ENCODE measurements around the gene ARID1B. TPM values are rescaled to one million over a fixed set of nuclear protein-coding genes. Genes with fewer than 3 reads are reported as not detected.

ARID1B gene
- total RNA-seq, 6 experiments from 2014 or later, result 23.2 to 35.3 (median 30.7) TPM

- peaks cover 0 to 44% (median 18%) of the 10 kb centered on the region in 4 donors for H3K4me1 ChIP-seq
- no peaks in the 10 kb centered on the region for H3K36me3 ChIP-seq
- intact Hi-C loops (cut with DNase I), result no loop called here
- peak; percentile 16 to 37 (median 22) for ATAC-seq
- peak overlapping the region in 2 of 3 donors; percentile 61 to 72 for H3K27ac ChIP-seq
- no peak for TF ChIP-seq POLR2A (IDR thresholded peaks at IDR 0.05)
- DNase-seq, result no peak
- H3K9me3 ChIP-seq, result no peaks in the 10 kb centered on the region
- H3K4me3 ChIP-seq, result no peak overlapping the region
- H3K27me3 ChIP-seq, result no peaks in the 10 kb centered on the region
Observed at GRCh38 chr6:156956286-156956685, 179.1 kb downstream of the ARID1B start.

GRCh38 chr6:156957931-156958547 is 180.9 kb downstream of the ARID1B start:
- peaks cover 0 to 43% (median 18%) of the 10 kb centered on the region in 4 donors for H3K4me1 ChIP-seq
- WGBS (ENCODE audit: insufficient coverage, low coverage, low lambda C conversion rate, missing lambda C conversion rate), result 66% methylated on average over 3 of the region's 3 CpGs

GRCh38 chr6:156960525-156960924 is 183.3 kb downstream of the ARID1B start:
- intact Hi-C loops (cut with DNase I), result no loop called here
- Histone ChIP-seq H3K36me3 (no peaks in the 10 kb centered on the region), H3K27ac (no peak overlapping the region), H3K4me3 (no peak overlapping the region), H3K9me3 (no peaks in the 10 kb centered on the region), H3K4me1 (peaks cover 0 to 38% (median 13%) of the 10 kb centered on the region in 4 donors), H3K27me3 (no peaks in the 10 kb centered on the region)
- TF ChIP-seq CTCF (IDR thresholded peaks at IDR 0.05), result no peak
- TF ChIP-seq POLR2A (IDR thresholded peaks at IDR 0.05), result no peak
- DNase-seq (no peak), ATAC-seq (no peak)

More at GRCh38 chr6:156957931-156958547, 180.9 kb downstream of the ARID1B start:
- Histone ChIP-seq H3K9me3 (no peaks in the 10 kb centered on the region), H3K36me3 (no peaks in the 10 kb centered on the region), H3K4me3 (no peak overlapping the region), H3K27ac (no peak overlapping the region), H3K27me3 (no peaks in the 10 kb centered on the region)
- intact Hi-C loops (cut with DNase I), result no loop called here
- TF ChIP-seq POLR2A (IDR thresholded peaks at IDR 0.05) (no peak), CTCF (IDR thresholded peaks at IDR 0.05) (no peak)
- DNase-seq (no peak), ATAC-seq (no peak)

GRCh38 chr6:156961282-156961892 is 184.2 kb downstream of the ARID1B start:
- H3K4me3 ChIP-seq, result no peak overlapping the region
- peaks cover 0 to 35% (median 9%) of the 10 kb centered on the region in 4 donors for H3K4me1 ChIP-seq
- DNase-seq, result no peak
- no peak overlapping the region for H3K27ac ChIP-seq
- H3K9me3 ChIP-seq, result no peaks in the 10 kb centered on the region
- ATAC-seq, result no peak
- no peaks in the 10 kb centered on the region for H3K27me3 ChIP-seq
- intact Hi-C loops (cut with DNase I), result no loop called here
- no peak for TF ChIP-seq POLR2A (IDR thresholded peaks at IDR 0.05)
- TF ChIP-seq CTCF (IDR thresholded peaks at IDR 0.05), result no peak
- WGBS (ENCODE audit: insufficient coverage, low coverage, low lambda C conversion rate, missing lambda C conversion rate), result 86% methylated on average over 10 of the region's 17 CpGs
- H3K36me3 ChIP-seq, result no peaks in the 10 kb centered on the region
